ENCODE results near the gene SELL.
A peak's percentile ranks its signal among the peaks of the same experiment; 100 is the strongest.
"Not testable (repeated sequence)": the region's sequence is repeated elsewhere in the genome, so short reads cannot be mapped to it uniquely, and the experiment has no call there.

The SELL gene

GRCh38 chr1:169711469-169712308 is at the start of gene SELL:
SELL (minus strand) TSS chr1:169711620; CDS start chr1:169711498, 122 bp downstream.
- peak; percentile 55 for DNase-seq

- no peak for DNase-seq
Observed at GRCh38 chr1:169759038-169759437, 47.6 kb upstream of the SELL start.

GRCh38 chr1:169753549-169753948 is 42.1 kb upstream of the SELL start:
- DNase-seq: no peak

- no peak for DNase-seq
Observed at GRCh38 chr1:169750041-169750440, 38.6 kb upstream of the SELL start.

- DNase-seq: no peak
Observed at GRCh38 chr1:169746550-169746949, 35.1 kb upstream of the SELL start.

- DNase-seq: no peak
Observed at GRCh38 chr1:169745015-169745861, 33.8 kb upstream of the SELL start.

- no peak for DNase-seq
Observed at GRCh38 chr1:169741666-169742394, 30.4 kb upstream of the SELL start.

- DNase-seq: no peak
Observed at GRCh38 chr1:169739980-169740379, 28.6 kb upstream of the SELL start.

GRCh38 chr1:169733924-169734323 is 22.5 kb upstream of the SELL start, which contains the start of gene SELE:
SELE (minus strand) TSS chr1:169734079; CDS start chr1:169733612, 467 bp downstream.
- no peak for DNase-seq

- no peak for DNase-seq
Observed at GRCh38 chr1:169731446-169731845, 20.0 kb upstream of the SELL start.

- no peak for DNase-seq
Observed at GRCh38 chr1:169729991-169730390, 18.6 kb upstream of the SELL start.

GRCh38 chr1:169727307-169727706 is 15.9 kb upstream of the SELL start:
- no peak for DNase-seq

- no peak for DNase-seq
Observed at GRCh38 chr1:169726851-169727250, 15.4 kb upstream of the SELL start.

- no peak for DNase-seq
Observed at GRCh38 chr1:169725930-169726329, 14.5 kb upstream of the SELL start.

- no peak for DNase-seq
Observed at GRCh38 chr1:169724168-169724567, 12.7 kb upstream of the SELL start.

GRCh38 chr1:169723763-169724162 is 12.3 kb upstream of the SELL start:
- DNase-seq: no peak

- DNase-seq: no peak
Observed at GRCh38 chr1:169722779-169723178, 11.4 kb upstream of the SELL start.

- not testable (repeated sequence) for DNase-seq
Observed at GRCh38 chr1:169715100-169715499, 3.7 kb upstream of the SELL start.

GRCh38 chr1:169713090-169713489 is 1.7 kb upstream of the SELL start:
- DNase-seq: not testable (repeated sequence)

GRCh38 chr1:169712309-169712631 is 850 bp upstream of the SELL start:
- no peak for DNase-seq

GRCh38 chr1:169708647-169709046 is 2.8 kb downstream of the SELL start:
- no peak for DNase-seq

GRCh38 chr1:169707912-169708604 is 3.4 kb downstream of the SELL start:
- DNase-seq: no peak

- no peak for DNase-seq
Observed at GRCh38 chr1:169704797-169705196, 6.6 kb downstream of the SELL start.
